Right lung (tissue), 5 donors: ENCODE results near the gene SLC22A23. TPM values are rescaled to one million over a fixed set of nuclear protein-coding genes. Genes with fewer than 3 reads are reported as not detected.

ENCODE experiments used
- DNase-seq, 2 donors: peaks; one replicate each; pipeline ENCODE4 v3.0.0-alpha.2; 2013
- polyA plus RNA-seq, 5 donors: library from polyadenylated mRNA; unstranded; fragments of 120-200 nt; gene quantifications; one replicate each; pipeline versions ENCODE4 v1.2.1 to v1.2.3, GENCODE V29; 2013; ENCODE audit warnings: inconsistent platforms in 1 of 5, low replicate concordance in 1 of 5; ENCODE audit not compliant: insufficient read length in 5 of 5, insufficient read depth in 1 of 5

Gene SLC22A23
- polyA plus RNA-seq, 5 donors, result 16.2 to 24.7 (median 18.1) TPM

DNA sequence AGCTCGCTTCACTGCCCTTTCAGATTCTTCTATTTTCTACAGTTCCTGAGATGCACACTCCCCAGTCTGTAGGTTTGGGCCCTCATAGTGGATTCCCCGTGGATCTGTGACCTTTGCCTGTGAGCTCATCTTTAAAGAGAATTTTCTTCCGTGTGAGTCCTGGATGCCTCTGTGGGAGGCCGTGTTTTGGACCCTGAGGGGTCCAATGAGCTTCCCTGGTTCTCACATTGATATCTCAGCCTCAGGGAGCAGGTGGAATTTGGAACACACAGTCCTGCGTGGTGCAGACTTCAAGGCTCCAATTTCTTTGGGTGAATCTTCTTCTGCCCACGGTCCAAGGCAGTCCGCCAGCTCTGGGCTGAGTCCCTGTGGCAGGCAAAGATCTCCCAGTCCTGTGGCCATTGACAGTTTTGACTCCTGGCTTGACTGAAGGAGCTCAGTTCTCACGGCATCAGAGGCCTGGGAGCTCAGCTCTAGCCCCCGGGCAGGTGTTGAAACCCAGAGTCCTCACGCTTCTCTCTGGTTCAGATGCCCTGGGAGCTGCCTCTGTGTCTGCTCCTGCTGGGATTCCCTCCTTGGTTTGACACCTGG lies 137.1 kb downstream of the SLC22A23 start:
- no peak for DNase-seq

DNA sequence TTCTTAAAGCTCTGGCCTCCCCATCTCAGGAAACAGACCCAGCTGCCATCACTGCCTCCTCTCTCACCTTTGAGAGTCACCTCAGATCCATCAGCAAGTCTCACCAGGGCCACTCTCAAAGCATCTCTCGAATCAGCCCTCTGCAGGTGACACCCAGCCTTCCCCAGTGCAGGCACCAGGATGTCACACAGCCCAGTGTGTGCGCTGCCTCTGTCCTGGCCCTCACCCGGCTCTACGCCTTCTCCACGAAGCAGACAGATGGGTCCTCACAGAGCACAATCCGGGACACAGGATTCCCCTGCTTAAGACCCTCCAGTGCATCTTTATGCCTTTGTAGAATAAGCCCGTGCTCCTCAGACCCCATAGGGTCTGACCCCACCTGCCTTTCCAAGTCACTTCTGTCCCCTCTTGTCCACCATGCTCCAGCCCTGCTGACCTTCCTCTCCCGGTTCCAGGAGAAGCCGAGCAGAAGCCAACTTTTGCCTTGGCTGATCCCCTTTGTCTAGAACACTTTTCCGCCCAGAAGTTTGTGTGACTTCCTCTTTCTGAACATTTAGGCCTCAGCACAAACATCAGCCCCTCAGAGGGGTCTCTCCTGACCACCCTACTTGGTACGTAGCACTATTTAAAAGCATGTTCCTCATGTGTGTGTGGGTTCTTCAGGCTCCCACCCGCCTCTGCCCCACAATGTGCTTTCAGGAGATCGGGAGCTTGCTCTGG lies 137.9 kb downstream of the SLC22A23 start:
- DNase-seq, result no peak

- no peak for DNase-seq
Observed at GRCh38 chr6:3318226-3318625, 138.6 kb downstream of the SLC22A23 start.

DNA sequence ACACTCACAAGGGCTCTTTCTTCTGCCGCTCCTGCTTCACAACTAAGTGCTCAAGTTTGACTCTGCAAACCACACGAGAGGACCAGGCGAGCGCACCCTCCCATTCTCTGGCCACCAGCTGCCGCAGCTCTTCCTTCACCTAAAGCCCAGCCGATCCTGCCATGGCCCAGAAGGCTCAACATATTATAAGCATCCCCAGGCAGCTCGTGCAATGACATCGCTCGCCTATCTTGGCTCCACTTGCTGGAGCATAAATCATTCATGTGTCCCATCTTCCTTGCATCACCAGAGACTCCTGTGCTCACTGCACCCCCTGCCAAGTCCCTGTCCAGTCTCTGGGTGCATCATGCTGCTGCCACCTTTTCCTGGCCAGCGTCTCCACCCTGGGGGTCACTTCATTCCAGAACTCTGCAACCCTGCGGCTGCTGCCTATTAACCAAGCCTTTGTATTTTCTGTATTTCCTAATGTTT lies 139.1 kb downstream of the SLC22A23 start:
- peak; percentile 95 to 97 for DNase-seq

DNA sequence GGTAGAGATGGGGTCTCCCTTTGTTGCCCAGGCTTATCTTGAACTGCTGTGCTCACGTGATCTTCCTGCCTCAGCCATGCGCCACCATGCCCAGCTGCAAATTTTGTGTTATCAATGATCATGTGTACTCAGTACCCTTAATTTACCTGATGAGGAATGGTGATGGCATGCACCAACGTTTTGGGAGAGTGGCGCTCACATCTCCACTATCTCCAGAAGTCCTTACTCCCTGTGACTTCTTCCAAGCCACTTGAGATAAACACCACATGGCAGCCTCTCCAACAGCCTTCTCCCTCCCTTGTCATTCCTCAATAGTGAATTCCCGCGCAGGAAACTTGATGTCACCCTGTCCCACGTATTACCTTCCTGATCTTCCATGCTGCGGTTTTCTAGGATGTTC lies 140.0 kb downstream of the SLC22A23 start:
- DNase-seq, result no peak

GRCh38 chr6:3316331-3316730 lies 140.5 kb downstream of the SLC22A23 start:
- no peak for DNase-seq

- no peak for DNase-seq
Observed at GRCh38 chr6:3315841-3316240, 141.0 kb downstream of the SLC22A23 start.

DNA sequence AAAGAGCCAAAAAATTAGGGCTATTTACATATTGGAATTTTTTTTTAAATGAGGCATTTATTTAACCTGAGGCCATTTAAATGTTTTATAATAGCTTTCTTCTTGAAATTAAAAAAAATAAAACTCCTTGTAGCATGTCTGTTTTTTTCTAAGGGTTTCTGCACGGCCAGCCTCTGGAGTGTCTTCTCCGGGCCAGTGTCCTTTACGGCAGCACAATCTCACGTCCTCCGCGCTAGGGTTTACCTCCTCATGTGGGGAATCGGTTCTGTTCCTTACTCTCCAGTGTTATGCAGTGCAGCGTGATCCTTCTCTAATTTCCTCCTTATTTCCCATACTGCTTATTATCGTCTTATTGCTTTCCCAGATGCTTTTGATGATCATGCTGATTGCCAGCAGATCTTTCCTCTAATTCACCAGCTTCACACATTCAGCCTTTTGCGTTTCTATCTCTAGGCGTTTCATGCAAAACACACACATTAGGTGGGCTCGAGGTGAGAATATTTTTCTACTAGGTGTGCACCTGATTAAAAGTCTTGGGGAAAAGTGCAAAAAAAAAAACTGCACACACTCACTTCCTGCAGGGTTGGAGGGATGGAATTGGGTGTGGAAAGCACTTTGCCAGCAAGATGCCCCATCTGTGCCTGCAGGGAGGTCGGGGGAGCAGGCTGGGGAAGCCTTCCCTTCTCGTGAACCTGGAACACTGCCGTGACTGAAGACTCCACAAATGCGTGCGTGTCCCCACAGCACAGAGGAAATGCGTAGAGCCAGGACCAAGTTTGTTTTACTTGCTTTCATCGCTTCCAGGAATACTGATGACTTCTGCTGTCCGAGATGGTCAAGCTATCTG lies 142.0 kb downstream of the SLC22A23 start:
- no peak for DNase-seq

DNA sequence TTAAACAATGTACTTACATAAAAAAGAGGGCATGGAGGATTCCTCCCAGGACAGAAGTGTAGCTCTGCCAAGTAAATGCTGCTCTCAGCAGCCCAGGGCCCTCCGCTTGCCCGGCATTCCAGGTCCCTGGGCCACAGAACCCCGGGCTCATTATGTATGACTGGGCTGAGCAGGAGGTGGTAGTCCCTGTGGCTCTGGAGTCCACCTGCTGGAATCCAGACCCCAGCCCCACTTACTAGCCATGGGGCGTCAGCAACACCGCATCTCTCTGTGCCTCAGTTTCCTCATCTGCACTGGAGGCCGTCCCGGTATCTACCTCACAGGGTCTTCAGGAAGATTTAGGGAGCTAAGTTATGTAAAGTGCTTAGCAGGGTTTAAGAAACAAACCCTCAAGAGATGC lies 142.7 kb downstream of the SLC22A23 start:
- no peak for DNase-seq

GRCh38 chr6:3312604-3313231 lies 144.1 kb downstream of the SLC22A23 start:
- DNase-seq, result peak in 1 of 2 donors; percentile 45

DNA sequence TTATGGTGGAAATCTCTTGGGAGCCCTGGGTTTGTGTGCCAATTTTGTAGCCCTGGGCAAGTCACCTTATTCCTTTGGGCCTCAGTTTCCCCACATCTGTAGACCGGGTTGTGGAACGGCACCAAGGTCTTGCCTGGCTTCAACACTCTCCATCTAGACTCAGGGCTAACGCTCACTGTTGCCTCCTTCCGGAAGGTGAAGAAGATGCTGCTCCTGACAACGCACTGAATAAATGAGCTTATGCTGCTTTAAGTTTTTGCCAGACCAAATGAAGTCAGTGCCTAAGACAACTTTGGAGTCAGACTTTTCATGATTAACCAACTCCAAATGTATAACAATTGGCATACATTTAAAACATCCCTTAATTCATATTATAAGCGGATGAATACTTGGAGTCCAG lies 145.0 kb downstream of the SLC22A23 start:
- DNase-seq, result no peak

DNA sequence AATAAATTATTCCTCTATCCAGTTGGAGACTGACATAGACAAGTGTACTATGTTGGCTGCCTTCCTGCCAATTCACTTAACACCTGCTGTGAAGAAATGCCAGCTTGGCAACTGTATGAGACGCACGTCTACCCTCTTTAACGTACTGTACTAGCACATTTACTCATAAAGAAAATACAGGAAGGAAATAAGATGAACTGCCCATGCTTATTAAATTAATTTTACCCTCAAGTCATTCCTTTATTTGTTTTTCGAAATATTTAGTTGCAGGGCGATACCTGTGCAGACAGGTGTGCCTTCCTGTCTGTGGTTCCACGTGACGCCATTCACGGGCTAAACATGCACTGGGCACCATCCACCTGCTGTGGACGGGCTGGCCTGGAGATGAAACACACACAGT lies 146.1 kb downstream of the SLC22A23 start:
- DNase-seq, result no peak

GRCh38 chr6:3310051-3310448 lies 146.8 kb downstream of the SLC22A23 start:
- DNase-seq, result no peak

GRCh38 chr6:3309391-3310050 lies 147.3 kb downstream of the SLC22A23 start:
- no peak for DNase-seq

GRCh38 chr6:3308106-3308505 lies 148.7 kb downstream of the SLC22A23 start:
- DNase-seq, result no peak

DNA sequence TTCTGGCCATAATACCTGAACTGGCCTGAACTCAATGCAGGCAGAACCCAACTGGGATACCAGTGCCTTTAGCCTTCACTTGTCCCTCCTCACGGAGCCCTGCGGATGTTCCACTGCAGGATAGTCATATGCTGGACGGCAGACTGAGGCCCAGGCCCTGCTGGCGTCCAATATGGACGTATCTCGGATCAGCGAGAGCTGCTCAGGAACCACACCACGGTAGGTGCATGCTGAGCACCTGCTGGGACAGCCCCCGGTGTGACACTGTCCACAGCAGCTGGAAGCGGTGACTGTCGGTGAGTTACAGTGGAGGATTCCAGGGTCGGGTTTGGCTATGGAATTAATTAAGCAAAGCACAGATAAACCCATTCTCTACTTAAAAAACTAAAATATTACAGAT lies 149.4 kb downstream of the SLC22A23 start:
- no peak for DNase-seq

- DNase-seq, result no peak
Observed at GRCh38 chr6:3306848-3307247, 150.0 kb downstream of the SLC22A23 start.

DNA sequence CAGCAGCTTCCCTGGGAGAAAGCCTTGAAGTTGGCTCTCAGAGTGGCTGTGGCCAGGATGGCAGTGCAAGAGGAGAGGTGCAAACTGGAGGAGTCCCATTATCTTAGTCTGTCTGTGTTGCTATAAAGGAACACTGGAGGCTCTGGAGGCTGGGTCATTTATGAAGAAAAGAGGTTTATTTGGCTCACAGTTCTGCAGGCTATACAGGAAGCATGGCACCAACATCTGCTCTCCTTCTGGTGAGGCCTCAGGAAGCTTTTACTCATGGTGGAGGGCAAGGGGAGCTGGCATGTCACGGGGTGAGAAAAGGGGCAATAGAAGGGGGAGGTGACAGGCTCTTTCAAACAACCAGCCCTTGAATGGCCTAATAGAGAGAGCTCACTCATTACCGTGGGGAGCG lies 151.0 kb downstream of the SLC22A23 start:
- DNase-seq, result no peak

DNA sequence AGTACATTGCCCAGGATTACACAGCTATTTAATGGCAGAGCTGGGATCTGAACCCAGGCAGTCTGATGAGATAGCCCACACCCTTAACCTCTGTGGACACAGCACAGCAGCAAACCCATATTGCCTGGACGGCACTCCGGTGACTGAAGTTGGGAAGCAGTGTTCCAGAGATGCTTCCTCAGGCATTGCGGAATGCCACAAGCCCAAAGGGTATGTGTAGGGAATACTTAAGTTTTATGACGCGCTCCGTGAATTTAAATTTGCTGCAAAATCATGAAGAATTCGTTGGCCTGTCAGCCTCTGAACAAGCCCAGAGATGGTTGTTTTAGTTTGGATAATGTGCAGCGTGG lies 151.7 kb downstream of the SLC22A23 start:
- DNase-seq, result no peak

DNA sequence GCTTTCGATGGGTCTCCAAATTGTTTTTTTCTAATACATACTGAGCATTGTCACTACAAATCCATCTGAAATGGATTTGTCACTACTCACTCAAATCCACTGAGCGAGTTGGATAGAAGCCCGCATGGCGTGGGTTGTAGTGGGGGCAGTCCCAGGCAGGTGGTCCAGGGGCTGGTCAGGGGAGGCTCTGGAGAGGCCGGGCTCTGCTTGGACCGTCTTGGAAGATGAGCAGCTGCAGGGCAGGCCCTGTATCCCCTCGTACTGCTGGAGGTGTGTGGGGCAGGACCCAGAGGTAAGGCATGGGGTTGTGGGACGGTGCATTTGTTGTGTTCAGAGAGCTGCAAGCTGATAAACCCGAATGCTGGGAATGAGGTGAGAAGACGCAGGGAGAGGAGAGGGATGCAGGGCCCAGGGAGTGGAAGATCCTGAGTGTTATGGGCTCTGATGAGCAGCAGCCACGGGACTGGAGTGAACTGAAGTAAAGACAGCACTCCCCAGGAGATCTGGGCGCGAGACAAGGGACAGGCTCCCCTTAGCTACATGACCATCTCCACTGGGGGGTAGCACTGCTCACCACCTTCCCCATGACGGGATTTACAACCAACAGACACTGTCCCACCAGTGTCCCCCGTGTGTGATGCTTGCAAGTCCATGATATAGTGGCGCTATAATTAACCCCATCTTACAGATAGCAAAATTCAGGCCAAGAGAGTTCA lies 152.2 kb downstream of the SLC22A23 start:
- DNase-seq, result no peak

DNA sequence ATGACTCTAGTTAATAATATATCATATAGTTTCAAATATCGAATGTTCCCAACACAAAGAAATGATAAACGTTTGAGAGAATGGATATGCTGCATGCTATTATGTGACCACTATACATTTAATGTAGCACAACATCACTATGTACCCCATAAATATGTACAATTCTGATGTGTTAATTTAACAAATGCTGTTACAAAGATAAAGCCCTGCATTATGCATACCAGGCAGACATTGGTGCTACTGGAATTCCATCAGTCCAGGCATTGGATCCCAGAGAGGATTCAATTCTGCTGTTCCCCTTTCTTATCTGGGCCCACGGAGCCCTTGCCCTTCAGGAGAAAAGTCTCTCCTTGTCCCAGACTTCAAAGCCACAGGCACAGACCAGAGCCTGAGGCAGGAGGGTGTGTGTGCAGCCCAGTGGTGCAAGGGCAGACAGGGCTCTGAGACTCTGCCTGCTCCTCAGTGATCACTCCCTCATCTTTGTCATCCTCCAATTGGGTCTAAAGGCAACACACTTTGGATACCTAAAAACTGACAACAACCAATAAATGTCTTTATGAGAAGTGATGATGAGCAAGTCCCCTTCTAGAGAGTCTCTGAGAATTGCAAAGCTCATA lies 152.9 kb downstream of the SLC22A23 start:
- no peak for DNase-seq
